HL-60 (cell line): Measurements from ENCODE around the gene RSKR.

Experiments
- DNase-seq, 2 experiments: peaks; one replicate each; pipeline ENCODE4 v3.0.0-alpha.2; 2010 to 2020; ENCODE audit warnings: low read depth in 1 of 2, low spot score in 1 of 2
- H3K27ac ChIP-seq: fragments of 250-450 bp; sonication (Bioruptor Pico); replicated peaks from 2 replicates; pipeline ENCODE4 v1.5.1; 2020; ENCODE audit warnings: mild to moderate bottlenecking, moderate library complexity
- H3K27me3 ChIP-seq: fragments of 250-450 bp; sonication (Bioruptor Pico); 2 replicates; pipeline ENCODE4 v1.5.1; 2021; ENCODE audit warnings: mild to moderate bottlenecking, moderate library complexity; ENCODE audit not compliant: insufficient read depth, poor library complexity, severe bottlenecking
- H3K4me3 ChIP-seq: replicated peaks from 2 replicates; pipeline ENCODE4 v1.5.1; 2011; ENCODE audit warnings: mild to moderate bottlenecking, control low read depth, low read length; ENCODE audit not compliant: insufficient read depth
- GABPA ChIP-seq: IDR thresholded peaks from 2 replicates; pipeline ENCODE4 v1.6.1; 2012; ENCODE audit warnings: low read depth
- POLR2AphosphoS5 ChIP-seq: IDR thresholded peaks from 2 replicates; pipeline ENCODE4 v1.6.1; 2012; ENCODE audit warnings: low read depth
- SPI1 ChIP-seq: IDR thresholded peaks from 2 replicates; pipeline ENCODE4 v1.6.1; 2012; ENCODE audit warnings: low read depth, mild to moderate bottlenecking, borderline replicate concordance
- TF ChIP-seq, protein P1 (sequence below): IDR thresholded peaks from one replicate; pipeline ENCODE4 v1.5.1; 2011; ENCODE audit warnings: low read length, control low read depth, inconsistent platforms; ENCODE audit not compliant: insufficient read depth
- TF ChIP-seq, protein P2 (sequence below): IDR thresholded peaks from 2 replicates; pipeline ENCODE4 v1.6.1; 2012; ENCODE audit warnings: low read depth; ENCODE audit not compliant: insufficient replicate concordance

Gene RSKR

DNA sequence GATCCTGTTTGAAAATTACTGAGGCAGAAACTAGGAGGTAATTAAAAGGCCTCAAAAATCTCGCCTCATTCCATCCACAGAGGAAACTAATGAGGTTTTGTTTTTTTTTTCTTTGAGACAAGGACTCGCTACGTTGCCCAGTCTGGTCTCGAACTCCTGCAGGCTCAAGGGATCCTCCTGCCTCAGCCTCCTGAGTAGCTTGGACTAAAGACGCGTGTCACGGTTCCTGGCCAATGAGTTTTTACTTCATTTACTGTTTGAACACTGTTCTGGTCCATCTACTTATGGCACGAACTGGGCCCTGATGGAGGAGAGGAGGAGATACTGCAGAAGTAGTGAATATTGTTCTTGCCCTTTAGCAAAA lies 31.6 kb upstream of the RSKR start:
- TF ChIP-seq SPI1 = no peak
- TF ChIP-seq, protein P1, sequence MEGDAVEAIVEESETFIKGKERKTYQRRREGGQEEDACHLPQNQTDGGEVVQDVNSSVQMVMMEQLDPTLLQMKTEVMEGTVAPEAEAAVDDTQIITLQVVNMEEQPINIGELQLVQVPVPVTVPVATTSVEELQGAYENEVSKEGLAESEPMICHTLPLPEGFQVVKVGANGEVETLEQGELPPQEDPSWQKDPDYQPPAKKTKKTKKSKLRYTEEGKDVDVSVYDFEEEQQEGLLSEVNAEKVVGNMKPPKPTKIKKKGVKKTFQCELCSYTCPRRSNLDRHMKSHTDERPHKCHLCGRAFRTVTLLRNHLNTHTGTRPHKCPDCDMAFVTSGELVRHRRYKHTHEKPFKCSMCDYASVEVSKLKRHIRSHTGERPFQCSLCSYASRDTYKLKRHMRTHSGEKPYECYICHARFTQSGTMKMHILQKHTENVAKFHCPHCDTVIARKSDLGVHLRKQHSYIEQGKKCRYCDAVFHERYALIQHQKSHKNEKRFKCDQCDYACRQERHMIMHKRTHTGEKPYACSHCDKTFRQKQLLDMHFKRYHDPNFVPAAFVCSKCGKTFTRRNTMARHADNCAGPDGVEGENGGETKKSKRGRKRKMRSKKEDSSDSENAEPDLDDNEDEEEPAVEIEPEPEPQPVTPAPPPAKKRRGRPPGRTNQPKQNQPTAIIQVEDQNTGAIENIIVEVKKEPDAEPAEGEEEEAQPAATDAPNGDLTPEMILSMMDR = no peak
- TF ChIP-seq, protein P2, sequence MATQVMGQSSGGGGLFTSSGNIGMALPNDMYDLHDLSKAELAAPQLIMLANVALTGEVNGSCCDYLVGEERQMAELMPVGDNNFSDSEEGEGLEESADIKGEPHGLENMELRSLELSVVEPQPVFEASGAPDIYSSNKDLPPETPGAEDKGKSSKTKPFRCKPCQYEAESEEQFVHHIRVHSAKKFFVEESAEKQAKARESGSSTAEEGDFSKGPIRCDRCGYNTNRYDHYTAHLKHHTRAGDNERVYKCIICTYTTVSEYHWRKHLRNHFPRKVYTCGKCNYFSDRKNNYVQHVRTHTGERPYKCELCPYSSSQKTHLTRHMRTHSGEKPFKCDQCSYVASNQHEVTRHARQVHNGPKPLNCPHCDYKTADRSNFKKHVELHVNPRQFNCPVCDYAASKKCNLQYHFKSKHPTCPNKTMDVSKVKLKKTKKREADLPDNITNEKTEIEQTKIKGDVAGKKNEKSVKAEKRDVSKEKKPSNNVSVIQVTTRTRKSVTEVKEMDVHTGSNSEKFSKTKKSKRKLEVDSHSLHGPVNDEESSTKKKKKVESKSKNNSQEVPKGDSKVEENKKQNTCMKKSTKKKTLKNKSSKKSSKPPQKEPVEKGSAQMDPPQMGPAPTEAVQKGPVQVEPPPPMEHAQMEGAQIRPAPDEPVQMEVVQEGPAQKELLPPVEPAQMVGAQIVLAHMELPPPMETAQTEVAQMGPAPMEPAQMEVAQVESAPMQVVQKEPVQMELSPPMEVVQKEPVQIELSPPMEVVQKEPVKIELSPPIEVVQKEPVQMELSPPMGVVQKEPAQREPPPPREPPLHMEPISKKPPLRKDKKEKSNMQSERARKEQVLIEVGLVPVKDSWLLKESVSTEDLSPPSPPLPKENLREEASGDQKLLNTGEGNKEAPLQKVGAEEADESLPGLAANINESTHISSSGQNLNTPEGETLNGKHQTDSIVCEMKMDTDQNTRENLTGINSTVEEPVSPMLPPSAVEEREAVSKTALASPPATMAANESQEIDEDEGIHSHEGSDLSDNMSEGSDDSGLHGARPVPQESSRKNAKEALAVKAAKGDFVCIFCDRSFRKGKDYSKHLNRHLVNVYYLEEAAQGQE = no peak
- TF ChIP-seq POLR2AphosphoS5 = no peak
- no peak for TF ChIP-seq GABPA
- peak overlapping the region; percentile 76 for H3K27ac ChIP-seq
- DNase-seq = peak in 1 of 2 experiments; percentile 16
- H3K27me3 ChIP-seq = no peaks in the 10 kb centered on the region
- peak overlapping the region; percentile 74 for H3K4me3 ChIP-seq

DNA sequence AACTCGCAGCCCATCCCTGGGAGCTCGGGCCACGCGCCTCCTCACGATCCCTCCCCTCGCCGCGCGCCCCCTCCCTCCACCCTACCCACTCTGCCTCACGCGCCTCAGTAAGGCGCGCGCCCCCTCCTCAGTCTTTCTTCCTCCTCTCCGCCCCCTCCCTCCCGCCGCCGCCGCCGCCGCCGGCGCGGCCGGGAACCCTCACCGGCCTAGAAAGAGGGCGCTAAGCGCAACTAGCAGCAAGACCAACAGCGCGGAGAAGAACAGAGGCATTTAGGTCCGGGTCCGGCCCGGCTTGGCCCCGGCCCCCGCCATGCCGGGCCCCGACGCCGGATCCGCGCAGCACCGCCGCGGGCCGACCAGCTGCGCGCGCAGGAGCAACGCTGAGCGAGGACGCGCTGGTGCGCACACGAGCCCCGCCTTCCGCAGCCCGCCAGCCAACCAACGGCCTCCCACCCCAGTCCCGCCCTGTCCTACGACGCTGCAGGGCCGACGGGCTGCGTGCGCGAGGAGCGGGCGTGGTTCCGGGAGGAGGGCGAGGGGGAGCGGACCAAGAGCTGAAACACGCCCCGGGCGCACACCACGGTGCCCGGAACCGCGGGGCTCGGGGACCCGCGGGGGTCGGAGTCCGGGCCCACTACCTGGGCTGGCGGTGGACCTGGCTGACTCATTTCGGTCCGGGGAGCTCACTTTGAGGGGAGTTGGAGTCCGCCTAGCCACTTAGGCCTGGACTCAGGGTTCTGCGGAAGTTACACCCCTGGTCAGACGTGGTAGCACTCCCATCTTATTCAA lies 31.0 kb upstream of the RSKR start, which contains the start of gene BLTP2:
Gene BLTP2 (minus strand): TSS at position 372 of the 789 bp plus-strand sequence. CDS start 102 bp downstream, at position 270.
- H3K4me3 ChIP-seq = peak within 1 kb of the TSS; percentile 74
- H3K27ac ChIP-seq = peak within 1 kb of the TSS; percentile 76
- no peaks in the 10 kb centered on the region for H3K27me3 ChIP-seq
- no peak; the same call in 1 of the 2 replicates for TF ChIP-seq SPI1
- TF ChIP-seq, protein P1 = no peak
- TF ChIP-seq, protein P2 = no peak
- no peak; the same call in 1 of the 2 replicates for TF ChIP-seq POLR2AphosphoS5
- TF ChIP-seq GABPA = peak; percentile 65
- DNase-seq = peak; percentile 93 to 97

DNA sequence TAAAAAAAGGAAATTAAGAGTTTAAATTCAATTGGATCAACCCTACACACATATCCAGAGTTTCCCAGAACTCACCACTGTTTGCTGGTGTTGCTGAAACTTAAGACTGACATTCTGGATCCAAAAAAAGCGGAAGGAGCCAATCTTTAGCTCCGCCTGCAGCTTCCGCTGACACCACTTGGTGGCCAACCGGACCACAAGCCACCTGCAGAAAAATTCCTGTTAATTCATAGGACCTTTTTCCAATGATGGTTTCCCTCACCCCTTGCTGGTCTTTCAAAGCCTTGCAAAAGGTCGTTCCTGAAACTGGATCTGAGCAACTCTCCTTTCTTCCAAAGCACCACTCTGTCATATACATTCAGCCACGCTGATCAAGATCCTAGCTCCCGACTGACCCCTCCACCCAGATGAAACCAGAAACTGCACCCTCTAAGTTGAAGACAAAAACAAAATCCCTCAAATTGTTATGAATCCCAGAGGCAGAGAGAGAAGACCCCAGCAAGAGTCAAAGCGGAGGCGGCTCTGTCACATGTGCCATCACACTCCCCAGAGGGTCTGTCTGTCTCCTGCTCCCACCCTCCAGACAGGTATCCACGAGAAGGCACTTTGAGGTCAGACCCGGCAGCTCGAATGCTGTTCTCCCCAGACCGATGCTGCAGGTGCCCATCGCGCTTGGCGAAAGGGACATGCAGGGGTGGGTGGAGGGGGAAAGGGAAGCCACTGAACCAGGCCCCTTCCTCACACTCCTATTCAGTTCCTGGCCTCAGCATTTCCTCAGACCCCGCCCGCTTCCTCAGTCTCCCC lies 30.2 kb upstream of the RSKR start:
- peak; percentile 54 to 82 for DNase-seq
- Histone ChIP-seq H3K27ac (peak overlapping the region; percentile 72), H3K4me3 (peak overlapping the region; percentile 74), H3K27me3 (no peaks in the 10 kb centered on the region)
- TF ChIP-seq POLR2AphosphoS5 = peak; percentile 12; the same call in 1 of the 2 replicates
- TF ChIP-seq, protein P1 = peak; percentile 37
- TF ChIP-seq, protein P2 = no peak
- TF ChIP-seq GABPA = no peak
- peak; percentile 83 for TF ChIP-seq SPI1
